H1 (cell line): Measurements from ENCODE around the gene SLC25A21. TPM values are rescaled to one million over a fixed set of nuclear protein-coding genes. Genes with fewer than 3 reads are reported as not detected.

Source experiments
- ASH2L ChIP-seq: fragments of 200-600, 300-600 bp; sonication (generic); IDR thresholded peaks from one replicate; pipeline ENCODE4 v1.7.1; 2017; ENCODE audit warnings: low read length
- GABPA ChIP-seq: IDR thresholded peaks from 2 replicates; pipeline ENCODE4 v1.6.1; 2011; ENCODE audit warnings: mild to moderate bottlenecking, low read length, moderate library complexity, borderline replicate concordance; ENCODE audit not compliant: insufficient read depth
- KDM1A ChIP-seq: fragments of 200-600, 300-600 bp; sonication (generic); IDR thresholded peaks from 2 replicates; pipeline ENCODE4 v1.7.1; 2016; ENCODE audit warnings: mild to moderate bottlenecking, low read length, borderline replicate concordance
- KDM5A ChIP-seq: fragments of 200-600 bp; IDR thresholded peaks from 2 replicates; pipeline ENCODE4 v1.7.1; 2012; ENCODE audit warnings: mild to moderate bottlenecking, low read length, inconsistent platforms, mixed read lengths
- PHF8 ChIP-seq: fragments of 200-600 bp; sonication (generic); conservative IDR thresholded peaks from 2 replicates; pipeline ENCODE4 v1.7.1; 2012; ENCODE audit warnings: low read depth, mild to moderate bottlenecking, inconsistent platforms, low read length, moderate library complexity
- POLR2A ChIP-seq, 2 experiments: IDR thresholded peaks; 1 replicate in 1 of 2; 2 replicates in 1 of 2; pipeline ENCODE4 v1.6.1; 2011; ENCODE audit warnings: low read depth in 2 of 2, low read length in 2 of 2, mild to moderate bottlenecking in 2 of 2; ENCODE audit errors: control extremely low read depth in 1 of 2
- RNF2 ChIP-seq: fragments of 200-900, 300-1000 bp; sonication (generic); IDR thresholded peaks from 2 replicates; pipeline ENCODE4 v1.7.1; 2016; ENCODE audit warnings: borderline replicate concordance, low read depth, mild to moderate bottlenecking, antibody characterized with exemption, low read length; ENCODE audit not compliant: poor library complexity, severe bottlenecking; ENCODE audit errors: missing control alignments
- polyA plus RNA-seq, 7 experiments: library from polyadenylated mRNA; depleted of rRNA in 3 of 7; stranded (reverse) in 5 of 7; unstranded in 2 of 7; fragments of >200 nt in 5 of 7; fragments of 200-250 nt in 2 of 7; gene quantifications; 1 replicate in 5 of 7; 2 replicates in 1 of 7; 4 replicates in 1 of 7; pipeline versions ENCODE4 v1.2.1 to v1.2.3, GENCODE V29; 2011 to 2013; ENCODE audit warnings: missing spikeins in 2 of 7, mixed read lengths in 2 of 7
- total RNA-seq: library from RNA; stranded (reverse); fragmentation: NEBNext Ultra II Directional; extraction: Animal tissue kit (Norgen Biotek cat#: 25700); gene quantifications from 2 replicates; pipeline ENCODE4 v1.2.1, GENCODE V29; 2021
- TF ChIP-seq, protein P1 (sequence below): fragments of 300-600 bp; sonication (generic); IDR thresholded peaks from 2 replicates; pipeline ENCODE4 v1.7.1; 2012; ENCODE audit warnings: low read length, moderate library complexity, mild to moderate bottlenecking, inconsistent platforms; ENCODE audit not compliant: insufficient replicate concordance
- TF ChIP-seq, protein P2 (sequence below), 3 experiments: IDR thresholded peaks; 1 replicate in 2 of 3; 2 replicates in 1 of 3; pipeline versions ENCODE4 v1.5.1 to v1.6.1; 2011; ENCODE audit warnings: low read length in 3 of 3, mild to moderate bottlenecking in 3 of 3, inconsistent platforms in 2 of 3, low read depth in 1 of 3, moderate library complexity in 1 of 3; ENCODE audit not compliant: insufficient read depth in 1 of 3; ENCODE audit errors: control extremely low read depth in 1 of 3

The SLC25A21 gene
- total and polyA plus RNA-seq, 2 of the 8 experiments (the other 6 are each of a cell fraction or from before 2014, with no cell fraction given) = 6.9 to 15.7 TPM

DNA sequence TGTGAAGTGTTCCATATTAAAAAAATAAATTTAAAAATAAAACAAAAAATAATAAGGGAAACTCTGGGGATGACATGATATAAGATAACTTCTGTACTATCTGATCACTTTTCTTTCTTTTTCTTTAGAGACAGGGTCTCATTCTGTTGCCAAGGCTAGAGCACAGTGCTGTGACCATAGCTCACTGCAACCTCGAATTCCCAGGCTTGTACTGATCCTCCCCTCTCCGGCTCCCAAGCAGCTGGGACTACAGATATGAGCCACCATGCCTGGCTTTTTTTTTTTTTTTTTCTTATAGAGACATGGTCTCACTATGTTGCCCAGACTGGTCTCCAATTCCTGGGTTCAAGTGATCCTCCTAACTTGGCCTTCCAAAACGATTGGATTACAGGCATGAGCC is 14.9 kb upstream of the SLC25A21 start (continued):
- TF ChIP-seq, protein P1, sequence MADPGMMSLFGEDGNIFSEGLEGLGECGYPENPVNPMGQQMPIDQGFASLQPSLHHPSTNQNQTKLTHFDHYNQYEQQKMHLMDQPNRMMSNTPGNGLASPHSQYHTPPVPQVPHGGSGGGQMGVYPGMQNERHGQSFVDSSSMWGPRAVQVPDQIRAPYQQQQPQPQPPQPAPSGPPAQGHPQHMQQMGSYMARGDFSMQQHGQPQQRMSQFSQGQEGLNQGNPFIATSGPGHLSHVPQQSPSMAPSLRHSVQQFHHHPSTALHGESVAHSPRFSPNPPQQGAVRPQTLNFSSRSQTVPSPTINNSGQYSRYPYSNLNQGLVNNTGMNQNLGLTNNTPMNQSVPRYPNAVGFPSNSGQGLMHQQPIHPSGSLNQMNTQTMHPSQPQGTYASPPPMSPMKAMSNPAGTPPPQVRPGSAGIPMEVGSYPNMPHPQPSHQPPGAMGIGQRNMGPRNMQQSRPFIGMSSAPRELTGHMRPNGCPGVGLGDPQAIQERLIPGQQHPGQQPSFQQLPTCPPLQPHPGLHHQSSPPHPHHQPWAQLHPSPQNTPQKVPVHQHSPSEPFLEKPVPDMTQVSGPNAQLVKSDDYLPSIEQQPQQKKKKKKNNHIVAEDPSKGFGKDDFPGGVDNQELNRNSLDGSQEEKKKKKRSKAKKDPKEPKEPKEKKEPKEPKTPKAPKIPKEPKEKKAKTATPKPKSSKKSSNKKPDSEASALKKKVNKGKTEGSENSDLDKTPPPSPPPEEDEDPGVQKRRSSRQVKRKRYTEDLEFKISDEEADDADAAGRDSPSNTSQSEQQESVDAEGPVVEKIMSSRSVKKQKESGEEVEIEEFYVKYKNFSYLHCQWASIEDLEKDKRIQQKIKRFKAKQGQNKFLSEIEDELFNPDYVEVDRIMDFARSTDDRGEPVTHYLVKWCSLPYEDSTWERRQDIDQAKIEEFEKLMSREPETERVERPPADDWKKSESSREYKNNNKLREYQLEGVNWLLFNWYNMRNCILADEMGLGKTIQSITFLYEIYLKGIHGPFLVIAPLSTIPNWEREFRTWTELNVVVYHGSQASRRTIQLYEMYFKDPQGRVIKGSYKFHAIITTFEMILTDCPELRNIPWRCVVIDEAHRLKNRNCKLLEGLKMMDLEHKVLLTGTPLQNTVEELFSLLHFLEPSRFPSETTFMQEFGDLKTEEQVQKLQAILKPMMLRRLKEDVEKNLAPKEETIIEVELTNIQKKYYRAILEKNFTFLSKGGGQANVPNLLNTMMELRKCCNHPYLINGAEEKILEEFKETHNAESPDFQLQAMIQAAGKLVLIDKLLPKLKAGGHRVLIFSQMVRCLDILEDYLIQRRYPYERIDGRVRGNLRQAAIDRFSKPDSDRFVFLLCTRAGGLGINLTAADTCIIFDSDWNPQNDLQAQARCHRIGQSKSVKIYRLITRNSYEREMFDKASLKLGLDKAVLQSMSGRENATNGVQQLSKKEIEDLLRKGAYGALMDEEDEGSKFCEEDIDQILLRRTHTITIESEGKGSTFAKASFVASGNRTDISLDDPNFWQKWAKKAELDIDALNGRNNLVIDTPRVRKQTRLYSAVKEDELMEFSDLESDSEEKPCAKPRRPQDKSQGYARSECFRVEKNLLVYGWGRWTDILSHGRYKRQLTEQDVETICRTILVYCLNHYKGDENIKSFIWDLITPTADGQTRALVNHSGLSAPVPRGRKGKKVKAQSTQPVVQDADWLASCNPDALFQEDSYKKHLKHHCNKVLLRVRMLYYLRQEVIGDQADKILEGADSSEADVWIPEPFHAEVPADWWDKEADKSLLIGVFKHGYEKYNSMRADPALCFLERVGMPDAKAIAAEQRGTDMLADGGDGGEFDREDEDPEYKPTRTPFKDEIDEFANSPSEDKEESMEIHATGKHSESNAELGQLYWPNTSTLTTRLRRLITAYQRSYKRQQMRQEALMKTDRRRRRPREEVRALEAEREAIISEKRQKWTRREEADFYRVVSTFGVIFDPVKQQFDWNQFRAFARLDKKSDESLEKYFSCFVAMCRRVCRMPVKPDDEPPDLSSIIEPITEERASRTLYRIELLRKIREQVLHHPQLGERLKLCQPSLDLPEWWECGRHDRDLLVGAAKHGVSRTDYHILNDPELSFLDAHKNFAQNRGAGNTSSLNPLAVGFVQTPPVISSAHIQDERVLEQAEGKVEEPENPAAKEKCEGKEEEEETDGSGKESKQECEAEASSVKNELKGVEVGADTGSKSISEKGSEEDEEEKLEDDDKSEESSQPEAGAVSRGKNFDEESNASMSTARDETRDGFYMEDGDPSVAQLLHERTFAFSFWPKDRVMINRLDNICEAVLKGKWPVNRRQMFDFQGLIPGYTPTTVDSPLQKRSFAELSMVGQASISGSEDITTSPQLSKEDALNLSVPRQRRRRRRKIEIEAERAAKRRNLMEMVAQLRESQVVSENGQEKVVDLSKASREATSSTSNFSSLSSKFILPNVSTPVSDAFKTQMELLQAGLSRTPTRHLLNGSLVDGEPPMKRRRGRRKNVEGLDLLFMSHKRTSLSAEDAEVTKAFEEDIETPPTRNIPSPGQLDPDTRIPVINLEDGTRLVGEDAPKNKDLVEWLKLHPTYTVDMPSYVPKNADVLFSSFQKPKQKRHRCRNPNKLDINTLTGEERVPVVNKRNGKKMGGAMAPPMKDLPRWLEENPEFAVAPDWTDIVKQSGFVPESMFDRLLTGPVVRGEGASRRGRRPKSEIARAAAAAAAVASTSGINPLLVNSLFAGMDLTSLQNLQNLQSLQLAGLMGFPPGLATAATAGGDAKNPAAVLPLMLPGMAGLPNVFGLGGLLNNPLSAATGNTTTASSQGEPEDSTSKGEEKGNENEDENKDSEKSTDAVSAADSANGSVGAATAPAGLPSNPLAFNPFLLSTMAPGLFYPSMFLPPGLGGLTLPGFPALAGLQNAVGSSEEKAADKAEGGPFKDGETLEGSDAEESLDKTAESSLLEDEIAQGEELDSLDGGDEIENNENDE = no peak
- TF ChIP-seq, protein P2, sequence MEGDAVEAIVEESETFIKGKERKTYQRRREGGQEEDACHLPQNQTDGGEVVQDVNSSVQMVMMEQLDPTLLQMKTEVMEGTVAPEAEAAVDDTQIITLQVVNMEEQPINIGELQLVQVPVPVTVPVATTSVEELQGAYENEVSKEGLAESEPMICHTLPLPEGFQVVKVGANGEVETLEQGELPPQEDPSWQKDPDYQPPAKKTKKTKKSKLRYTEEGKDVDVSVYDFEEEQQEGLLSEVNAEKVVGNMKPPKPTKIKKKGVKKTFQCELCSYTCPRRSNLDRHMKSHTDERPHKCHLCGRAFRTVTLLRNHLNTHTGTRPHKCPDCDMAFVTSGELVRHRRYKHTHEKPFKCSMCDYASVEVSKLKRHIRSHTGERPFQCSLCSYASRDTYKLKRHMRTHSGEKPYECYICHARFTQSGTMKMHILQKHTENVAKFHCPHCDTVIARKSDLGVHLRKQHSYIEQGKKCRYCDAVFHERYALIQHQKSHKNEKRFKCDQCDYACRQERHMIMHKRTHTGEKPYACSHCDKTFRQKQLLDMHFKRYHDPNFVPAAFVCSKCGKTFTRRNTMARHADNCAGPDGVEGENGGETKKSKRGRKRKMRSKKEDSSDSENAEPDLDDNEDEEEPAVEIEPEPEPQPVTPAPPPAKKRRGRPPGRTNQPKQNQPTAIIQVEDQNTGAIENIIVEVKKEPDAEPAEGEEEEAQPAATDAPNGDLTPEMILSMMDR (IDR thresholded peaks at IDR 0.05; ENCODE audit: control extremely low read depth in 1 of 3, insufficient read depth in 1 of 3, low read depth in 1 of 3, low read length in 3 of 3) = no peak
- no peak for TF ChIP-seq ASH2L
- TF ChIP-seq POLR2A (IDR thresholded peaks at IDR 0.05; ENCODE audit: control extremely low read depth in 1 of 2, low read depth in 2 of 2, low read length in 2 of 2) = no peak
- TF ChIP-seq PHF8 = no peak
- no peak for TF ChIP-seq RNF2
- no peak for TF ChIP-seq GABPA
- no peak for TF ChIP-seq KDM1A
- no peak for TF ChIP-seq KDM5A
